Mucosa of descending colon (tissue), 3 donors: Measurements from ENCODE around the gene CLDN19. TPM values are rescaled to one million over a fixed set of nuclear protein-coding genes. Genes with fewer than 3 reads are reported as not detected.
A peak's percentile ranks its signal among the peaks of the same experiment; 100 is the strongest.
"Not testable (repeated sequence)": the region's sequence is repeated elsewhere in the genome, so short reads cannot be mapped to it uniquely, and the experiment has no call there.

Experiments
- ATAC-seq: fragments of 200-7000 bp; cut with Tn5 transposase; one replicate; pipeline ENCODE4 v1.9.1; 2020; ENCODE audit warnings: mild to moderate bottlenecking, moderate library complexity
- DNase-seq, 3 donors: peaks; one replicate each; pipeline ENCODE4 v3.0.0-alpha.2; 2020
- H3K36me3 ChIP-seq: fragments of 200-600 bp; one replicate; pipeline ENCODE4 v1.8.0; 2021; ENCODE audit warnings: low read depth, mild to moderate bottlenecking
- H3K4me1 ChIP-seq: fragments of 200-600 bp; one replicate; pipeline ENCODE4 v1.8.0; 2021; ENCODE audit warnings: low read depth, mild to moderate bottlenecking
- H3K4me3 ChIP-seq: fragments of 200-600 bp; one replicate; pipeline ENCODE4 v1.8.0; 2021; ENCODE audit warnings: mild to moderate bottlenecking
- H3K9me3 ChIP-seq: fragments of 200-600 bp; one replicate; pipeline ENCODE4 v1.8.0; 2021; ENCODE audit warnings: mild to moderate bottlenecking
- intact Hi-C, 2 donors: fragments of 100-400 bp; cut with DNase I in 1 of 2; cut with micrococcal nuclease in 1 of 2; formaldehyde crosslinking; loops; one replicate each; pipeline versions ENCODE4 v1.11.0 to v1.11.1; 2022; cut with DNase I, micrococcal nuclease
- total RNA-seq, 3 donors: library from RNA; stranded (reverse); fragmentation: NEBNext Ultra II Directional in 2 of 3; extraction: Animal tissue kit (Norgen Biotek cat#: 25700) in 2 of 3; gene quantifications; one replicate each; pipeline versions ENCODE4 v1.2.1 to v1.2.4, GENCODE V29; 2021 to 2023
- TF ChIP-seq, protein P1 (sequence below): fragments of 200-600 bp; IDR thresholded peaks from one replicate; pipeline ENCODE4 v1.8.0; 2022; ENCODE audit warnings: antibody characterized with exemption, mild to moderate bottlenecking
- donor health status: DM: no; HTN: no; CAD: no; lungs with moderate emphysema.
- donor health status: DM: no; HTN: no; CAD: no.
- donor health status: DM: no; HTN: yes; CAD: no.

The CLDN19 gene
- total RNA-seq, 3 donors from 2014 or later = 0.09 TPM; not detected in 2

DNA sequence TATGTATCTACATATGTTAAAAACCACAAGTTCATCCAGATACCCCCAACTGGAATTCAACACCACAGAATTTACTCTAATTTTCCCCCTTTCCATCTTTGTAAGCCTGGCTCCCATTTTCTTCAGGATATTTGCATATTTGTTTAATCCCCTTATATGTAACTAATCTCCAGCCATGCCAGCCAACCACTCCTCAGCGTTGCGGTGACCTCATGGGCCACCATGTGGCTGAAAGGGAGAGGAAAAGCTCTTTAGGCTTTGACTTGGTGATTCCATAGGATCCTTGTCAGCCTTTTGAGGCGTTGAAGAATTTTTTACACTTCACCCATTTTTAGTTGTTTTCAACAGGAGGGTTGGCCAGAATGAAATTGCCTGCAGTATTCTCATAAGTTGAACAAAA is 10.0 kb downstream of the CLDN19 start:
- no peak for ATAC-seq
- DNase-seq = no peak
- no peaks in the 10 kb centered on the region for H3K9me3 ChIP-seq
- TF ChIP-seq, protein P1, sequence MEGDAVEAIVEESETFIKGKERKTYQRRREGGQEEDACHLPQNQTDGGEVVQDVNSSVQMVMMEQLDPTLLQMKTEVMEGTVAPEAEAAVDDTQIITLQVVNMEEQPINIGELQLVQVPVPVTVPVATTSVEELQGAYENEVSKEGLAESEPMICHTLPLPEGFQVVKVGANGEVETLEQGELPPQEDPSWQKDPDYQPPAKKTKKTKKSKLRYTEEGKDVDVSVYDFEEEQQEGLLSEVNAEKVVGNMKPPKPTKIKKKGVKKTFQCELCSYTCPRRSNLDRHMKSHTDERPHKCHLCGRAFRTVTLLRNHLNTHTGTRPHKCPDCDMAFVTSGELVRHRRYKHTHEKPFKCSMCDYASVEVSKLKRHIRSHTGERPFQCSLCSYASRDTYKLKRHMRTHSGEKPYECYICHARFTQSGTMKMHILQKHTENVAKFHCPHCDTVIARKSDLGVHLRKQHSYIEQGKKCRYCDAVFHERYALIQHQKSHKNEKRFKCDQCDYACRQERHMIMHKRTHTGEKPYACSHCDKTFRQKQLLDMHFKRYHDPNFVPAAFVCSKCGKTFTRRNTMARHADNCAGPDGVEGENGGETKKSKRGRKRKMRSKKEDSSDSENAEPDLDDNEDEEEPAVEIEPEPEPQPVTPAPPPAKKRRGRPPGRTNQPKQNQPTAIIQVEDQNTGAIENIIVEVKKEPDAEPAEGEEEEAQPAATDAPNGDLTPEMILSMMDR = no peak
- H3K4me3 ChIP-seq = no peak overlapping the region
- intact Hi-C loops = no loop called here
- H3K36me3 ChIP-seq = no peaks in the 10 kb centered on the region
- peaks cover 9% of the 10 kb centered on the region for H3K4me1 ChIP-seq

DNA sequence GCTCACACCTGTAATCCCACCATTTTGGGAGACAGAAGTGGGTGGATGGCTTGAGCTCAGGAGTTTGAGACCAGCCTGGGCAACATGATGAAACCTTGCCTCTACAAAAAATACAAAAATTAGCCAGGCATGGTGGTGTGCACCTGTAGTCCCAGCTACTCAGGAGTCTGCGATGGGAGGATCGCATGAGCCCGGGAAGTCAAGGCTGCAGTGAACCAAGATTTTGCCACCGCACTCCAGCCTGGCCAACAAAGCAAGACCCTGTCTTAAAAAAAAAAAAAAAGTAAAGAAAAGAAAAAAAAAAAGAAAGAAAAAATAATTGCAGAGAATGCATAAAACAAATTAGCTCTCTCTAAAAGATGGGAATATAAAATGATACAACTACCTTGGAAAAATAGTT is 14.2 kb downstream of the CLDN19 start:
- H3K9me3 ChIP-seq, ATAC-seq, DNase-seq, H3K4me3 ChIP-seq, H3K4me1 ChIP-seq, H3K36me3 ChIP-seq, intact Hi-C loops: not testable (repeated sequence)

DNA sequence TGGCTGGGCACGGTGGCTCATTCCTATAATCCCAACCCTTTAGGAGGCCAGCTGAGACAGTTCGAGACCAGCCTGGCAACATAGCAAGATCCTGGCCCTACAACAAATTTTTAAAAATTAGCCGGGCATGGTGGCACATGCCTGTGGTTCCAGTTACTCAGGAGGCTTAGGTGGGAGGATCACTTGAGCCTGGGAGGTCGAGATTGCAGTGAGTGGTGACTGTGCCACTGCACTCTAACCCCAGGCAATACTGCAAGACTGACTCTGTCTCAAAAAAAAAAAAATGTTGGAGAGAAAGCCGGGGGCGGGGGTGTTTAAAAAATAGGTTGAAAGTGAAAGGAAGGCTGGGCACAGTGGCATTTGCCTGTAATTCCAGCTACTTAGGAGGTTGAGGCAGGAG is 16.5 kb downstream of the CLDN19 start:
- intact Hi-C loops = no loop called here
- TF ChIP-seq, protein P1 = no peak
- Histone ChIP-seq H3K4me3 (no peak overlapping the region), H3K4me1 (no peaks in the 10 kb centered on the region), H3K9me3 (no peaks in the 10 kb centered on the region), H3K36me3 (no peaks in the 10 kb centered on the region)
- no peak for ATAC-seq
- no peak for DNase-seq

DNA sequence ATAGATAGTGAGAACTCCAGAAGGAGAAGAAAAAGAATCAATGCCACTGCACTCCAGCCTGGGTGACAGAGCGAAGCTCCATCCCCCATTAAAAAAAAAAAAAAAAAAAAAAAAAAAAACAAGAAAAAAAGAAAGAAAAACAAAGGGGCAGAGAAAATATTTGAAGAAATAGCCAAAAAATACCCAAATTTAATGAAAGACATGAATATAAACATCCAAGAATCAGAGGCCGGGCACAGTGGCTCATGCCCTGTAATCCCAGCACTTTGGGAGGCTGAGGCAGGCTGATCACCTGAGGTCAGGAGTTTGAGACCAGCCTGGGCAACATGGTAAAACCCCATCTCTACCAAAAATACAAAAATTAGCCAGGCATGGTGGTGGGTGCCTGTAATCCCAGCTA is 17.6 kb downstream of the CLDN19 start:
- H3K4me1 ChIP-seq, H3K4me3 ChIP-seq, intact Hi-C loops, DNase-seq, H3K9me3 ChIP-seq, ATAC-seq, H3K36me3 ChIP-seq: not testable (repeated sequence)

DNA sequence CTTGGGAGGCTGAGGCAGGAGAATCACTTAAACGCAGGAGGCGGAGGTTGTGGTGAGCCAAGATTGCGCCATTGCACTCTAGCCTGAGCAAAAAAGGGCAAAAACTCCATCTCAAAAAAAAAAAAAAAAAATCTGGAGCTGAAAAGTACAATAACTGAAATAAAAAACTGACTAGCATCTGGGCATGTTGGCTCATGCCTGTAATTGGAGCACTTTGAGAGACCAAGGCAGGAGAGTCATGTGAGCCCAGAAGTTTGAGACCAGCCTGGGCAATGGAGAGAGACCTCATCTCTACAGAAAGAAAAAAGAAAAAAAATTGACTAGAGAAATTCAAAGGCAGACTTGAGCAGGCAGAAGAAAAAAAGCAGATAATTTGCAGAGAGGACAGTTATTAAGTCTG is 18.1 kb downstream of the CLDN19 start:
- no peaks in the 10 kb centered on the region for H3K36me3 ChIP-seq
- H3K4me1 ChIP-seq = no peaks in the 10 kb centered on the region
- DNase-seq (no peak), ATAC-seq (no peak)
- intact Hi-C loops = no loop called here
- no peaks in the 10 kb centered on the region for H3K9me3 ChIP-seq
- TF ChIP-seq, protein P1 = no peak
- no peak overlapping the region for H3K4me3 ChIP-seq

DNA sequence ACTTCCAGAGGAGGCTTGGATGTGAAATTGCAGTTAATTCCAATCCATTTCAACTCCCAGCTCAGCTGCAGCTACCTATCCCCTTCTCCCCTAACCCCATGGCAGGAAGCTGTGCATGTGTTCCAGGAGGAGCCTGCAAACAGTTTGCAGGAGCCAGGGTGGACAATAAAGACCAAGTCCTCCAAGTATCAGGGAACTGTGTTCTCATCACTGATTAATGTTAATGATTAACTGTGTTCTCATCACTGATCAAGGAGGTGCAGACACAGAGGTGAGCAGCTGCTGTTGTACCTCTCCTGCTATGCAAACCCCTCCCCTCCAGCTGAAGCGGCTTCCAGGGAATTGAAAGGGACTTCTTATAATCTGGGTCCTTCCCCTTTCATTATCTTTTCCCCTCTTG is 19.2 kb downstream of the CLDN19 start:
- Histone ChIP-seq H3K36me3 (no peaks in the 10 kb centered on the region), H3K4me1 (no peaks in the 10 kb centered on the region), H3K9me3 (no peaks in the 10 kb centered on the region), H3K4me3 (no peak overlapping the region)
- ATAC-seq (peak; percentile 45), DNase-seq (no peak)
- TF ChIP-seq, protein P1 = no peak
- intact Hi-C loops = no loop called here

DNA sequence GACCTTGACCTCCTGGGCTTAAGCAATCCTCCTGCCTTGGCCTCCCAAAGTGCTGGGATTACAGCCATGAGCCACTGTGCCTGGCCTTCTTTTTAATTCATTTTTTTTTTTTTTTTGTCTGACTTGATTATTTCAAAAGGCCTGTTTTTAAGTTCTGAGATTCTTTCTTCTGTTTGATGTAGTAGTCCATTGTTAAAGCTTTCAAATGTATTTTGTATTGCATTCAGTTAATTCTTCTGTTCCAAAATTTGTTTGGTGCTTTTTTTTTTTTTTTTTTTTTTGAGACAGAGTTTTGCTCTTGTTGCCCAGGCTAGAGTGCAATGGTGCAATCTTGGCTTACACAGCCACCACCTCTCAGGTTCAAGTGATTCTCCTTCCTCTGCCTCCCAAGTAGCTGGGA is 25.6 kb downstream of the CLDN19 start:
- ATAC-seq, H3K4me1 ChIP-seq, DNase-seq, H3K36me3 ChIP-seq, intact Hi-C loops, H3K4me3 ChIP-seq, H3K9me3 ChIP-seq: not testable (repeated sequence)
